ENCODE measurements around the gene FNDC3B. TPM values are rescaled to one million over a fixed set of nuclear protein-coding genes. Genes with fewer than 3 reads are reported as not detected.
A peak's percentile ranks its signal among the peaks of the same experiment; 100 is the strongest.

Gene FNDC3B
- total RNA-seq, 1 experiment from 2014 or later: 149 TPM

- DNase-seq (ENCODE audit: unreplicated experiment): no peak
- Mint-ChIP-seq H3K4me1 (ENCODE audit: insufficient read depth, unreplicated experiment) (peaks cover 46% of the 10 kb centered on the region), H3K9me3 (ENCODE audit: unreplicated experiment) (no peaks in the 10 kb centered on the region), H3K36me3 (ENCODE audit: insufficient read depth, unreplicated experiment) (peaks cover 74% of the 10 kb centered on the region), H3K27ac (ENCODE audit: low read depth, unreplicated experiment) (peak overlapping the region; percentile 43), H3K4me3 (ENCODE audit: unreplicated experiment) (no peak overlapping the region), H3K27me3 (ENCODE audit: insufficient read depth, unreplicated experiment) (no peaks in the 10 kb centered on the region)
- no TSS peak for BruUV-seq (replicated peaks)
- ChIA-PET POLR2A (interaction anchor here (0.6 to 13.1 kb wide), 6 partner anchors 8 to 584 kb away, joined by 3 to 139 read pairs (median 3); no protein-coding TSS in a partner anchor), CTCF (no interaction called here)
- TF ChIP-seq CTCF (IDR thresholded peaks at IDR 0.05; ENCODE audit: unreplicated experiment): no peak
- intact Hi-C loops (cut with micrococcal nuclease): loop anchor here (5.0 kb wide), 1 partner anchor 89 kb away; no protein-coding TSS in a partner anchor
Observed at GRCh38 chr3:172132721-172133311, 93.4 kb downstream of the FNDC3B start.

GRCh38 chr3:172133838-172134237 lies 94.5 kb downstream of the FNDC3B start:
- intact Hi-C loops (cut with micrococcal nuclease): loop anchor here (5.0 kb wide), 1 partner anchor 88 kb away; no protein-coding TSS in a partner anchor
- no peak for DNase-seq (ENCODE audit: unreplicated experiment)
- peaks cover 47% of the 10 kb centered on the region for H3K4me1 Mint-ChIP-seq (ENCODE audit: insufficient read depth, unreplicated experiment)
- ChIA-PET POLR2A (interaction anchor here (0.6 to 13.1 kb wide), 6 partner anchors 19 to 322 kb away, joined by 3 to 139 read pairs (median 4); no protein-coding TSS in a partner anchor), CTCF (interaction anchor here (0.6 to 1.5 kb wide), 4 partner anchors 35 to 428 kb away, joined by 5 to 7 read pairs (median 5); no protein-coding TSS in a partner anchor)
- no peak for TF ChIP-seq CTCF (IDR thresholded peaks at IDR 0.05; ENCODE audit: unreplicated experiment)
- H3K4me3 Mint-ChIP-seq (ENCODE audit: unreplicated experiment): no peak overlapping the region
- H3K27ac Mint-ChIP-seq (ENCODE audit: low read depth, unreplicated experiment): peak overlapping the region; percentile 43
- no peaks in the 10 kb centered on the region for H3K27me3 Mint-ChIP-seq (ENCODE audit: insufficient read depth, unreplicated experiment)
- H3K36me3 Mint-ChIP-seq (ENCODE audit: insufficient read depth, unreplicated experiment): peaks cover 66% of the 10 kb centered on the region
- no peaks in the 10 kb centered on the region for H3K9me3 Mint-ChIP-seq (ENCODE audit: unreplicated experiment)
- no TSS peak for BruUV-seq (replicated peaks)

- intact Hi-C loops (cut with micrococcal nuclease): loop anchor here (5.0 kb wide), 1 partner anchor 88 kb away; no protein-coding TSS in a partner anchor
- Mint-ChIP-seq H3K4me1 (ENCODE audit: insufficient read depth, unreplicated experiment) (peaks cover 46% of the 10 kb centered on the region), H3K36me3 (ENCODE audit: insufficient read depth, unreplicated experiment) (peaks cover 61% of the 10 kb centered on the region), H3K27me3 (ENCODE audit: insufficient read depth, unreplicated experiment) (no peaks in the 10 kb centered on the region), H3K4me3 (ENCODE audit: unreplicated experiment) (no peak overlapping the region), H3K27ac (ENCODE audit: low read depth, unreplicated experiment) (peak overlapping the region; percentile 43), H3K9me3 (ENCODE audit: unreplicated experiment) (no peaks in the 10 kb centered on the region)
- no peak for TF ChIP-seq CTCF (IDR thresholded peaks at IDR 0.05; ENCODE audit: unreplicated experiment)
- POLR2A ChIA-PET: interaction anchor here (0.6 to 13.1 kb wide), 6 partner anchors 19 to 323 kb away, joined by 3 to 139 read pairs (median 4); no protein-coding TSS in a partner anchor
- CTCF ChIA-PET: interaction anchor here (0.6 to 1.5 kb wide), 4 partner anchors 35 to 428 kb away, joined by 5 to 7 read pairs (median 5); no protein-coding TSS in a partner anchor
- DNase-seq (ENCODE audit: unreplicated experiment): no peak
- BruUV-seq (replicated peaks): TSS peak; percentile 4
Observed at GRCh38 chr3:172134352-172134751, 95.0 kb downstream of the FNDC3B start.

GRCh38 chr3:172135185-172135584 lies 95.8 kb downstream of the FNDC3B start:
- Mint-ChIP-seq H3K4me3 (ENCODE audit: unreplicated experiment) (no peak overlapping the region), H3K9me3 (ENCODE audit: unreplicated experiment) (no peaks in the 10 kb centered on the region), H3K4me1 (ENCODE audit: insufficient read depth, unreplicated experiment) (peaks cover 40% of the 10 kb centered on the region), H3K27me3 (ENCODE audit: insufficient read depth, unreplicated experiment) (no peaks in the 10 kb centered on the region), H3K36me3 (ENCODE audit: insufficient read depth, unreplicated experiment) (peaks cover 55% of the 10 kb centered on the region), H3K27ac (ENCODE audit: low read depth, unreplicated experiment) (peak overlapping the region; percentile 66)
- ChIA-PET POLR2A (interaction anchor here (13.1 kb wide), 1 partner anchor 18 kb away, joined by 139 read pairs; no protein-coding TSS in a partner anchor), CTCF (interaction anchor here (0.6 kb wide), 1 partner anchor 363 kb away, joined by 4 read pairs; no protein-coding TSS in a partner anchor)
- intact Hi-C loops (cut with micrococcal nuclease): no loop called here
- no TSS peak for BruUV-seq (replicated peaks)
- no peak for TF ChIP-seq CTCF (IDR thresholded peaks at IDR 0.05; ENCODE audit: unreplicated experiment)
- DNase-seq (ENCODE audit: unreplicated experiment): no peak
